Osteoblast (primary cell): Measurements from ENCODE around the gene MISP. TPM values are rescaled to one million over a fixed set of nuclear protein-coding genes. Genes with fewer than 3 reads are reported as not detected.

Experiments used
- DNase-seq: peaks from one replicate; pipeline ENCODE4 v3.0.0; 2011; ENCODE audit warnings: low spot score, mixed read lengths; ENCODE audit not compliant: insufficient read length; ENCODE audit errors: missing footprints
- H2AFZ ChIP-seq: 2 replicates; pipeline ENCODE4 v1.6.0; 2011; ENCODE audit warnings: mild to moderate bottlenecking, low read length
- H3K27ac ChIP-seq: 2 replicates; pipeline ENCODE4 v1.5.1; 2011; ENCODE audit warnings: mild to moderate bottlenecking, low read depth, low read length, moderate library complexity
- H3K27me3 ChIP-seq: 2 replicates; pipeline ENCODE4 v1.6.0; 2012; ENCODE audit warnings: mild to moderate bottlenecking, control low read depth, inconsistent platforms, low read length, moderate library complexity; ENCODE audit not compliant: insufficient read depth
- H3K36me3 ChIP-seq: 2 replicates; pipeline ENCODE4 v1.5.1; 2011; ENCODE audit warnings: mild to moderate bottlenecking, low read length, control low read depth, moderate library complexity; ENCODE audit not compliant: insufficient read depth
- H3K4me1 ChIP-seq: 2 replicates; pipeline ENCODE4 v1.5.1; 2011; ENCODE audit warnings: mild to moderate bottlenecking, low read length, control low read depth, moderate library complexity; ENCODE audit not compliant: insufficient read depth
- H3K4me2 ChIP-seq: 2 replicates; pipeline ENCODE4 v1.6.0; 2011; ENCODE audit warnings: mild to moderate bottlenecking, low read length; ENCODE audit not compliant: insufficient read depth
- H3K4me3 ChIP-seq: fragments of 200-600 bp; sonication (generic); 3 replicates; pipeline ENCODE4 v1.5.1; 2012; ENCODE audit warnings: mild to moderate bottlenecking, low read length, inconsistent platforms; ENCODE audit not compliant: insufficient read depth
- H3K79me2 ChIP-seq: 2 replicates; pipeline ENCODE4 v1.6.0; 2012; ENCODE audit warnings: mild to moderate bottlenecking, low read length, control low read depth, inconsistent platforms; ENCODE audit not compliant: insufficient read depth
- H3K9me3 ChIP-seq: 2 replicates; pipeline ENCODE4 v1.5.1; 2011; ENCODE audit warnings: low read depth, low read length, control low read depth
- H4K20me1 ChIP-seq: 2 replicates; pipeline ENCODE4 v1.6.0; 2012; ENCODE audit warnings: mild to moderate bottlenecking, low read length, control low read depth; ENCODE audit not compliant: insufficient read depth
- CTCF ChIP-seq: IDR thresholded peaks from 2 replicates; pipeline ENCODE4 v1.5.1; 2011; ENCODE audit warnings: mild to moderate bottlenecking, low read depth, low read length, moderate library complexity; ENCODE audit errors: extremely low read depth
- total RNA-seq: library from RNA; depleted of rRNA; stranded (reverse); fragments of >200 nt; gene quantifications from 2 replicates; pipeline ENCODE4 v1.2.3, GENCODE V29; 2012

MISP gene
- total RNA-seq, 1 donor, result 0.36 TPM

GRCh38 chr19:718991-719512, 31.9 kb upstream of the MISP start:
- Histone ChIP-seq H3K9me3 (no peaks in the 10 kb centered on the region), H3K4me1 (no peaks in the 10 kb centered on the region), H3K36me3 (no peaks in the 10 kb centered on the region), H3K79me2 (no peaks in the 10 kb centered on the region), H3K4me2 (no peak overlapping the region), H2AFZ (no peak overlapping the region), H4K20me1 (no peaks in the 10 kb centered on the region), H3K4me3 (no peak overlapping the region), H3K27ac (no peak overlapping the region), H3K27me3 (no peaks in the 10 kb centered on the region)
- peak; percentile 91 for DNase-seq
- TF ChIP-seq CTCF, result no peak

GRCh38 chr19:719636-720344, 31.1 kb upstream of the MISP start:
- Histone ChIP-seq H3K27me3 (no peaks in the 10 kb centered on the region), H3K79me2 (no peaks in the 10 kb centered on the region), H3K4me1 (no peaks in the 10 kb centered on the region), H3K4me3 (no peak overlapping the region), H4K20me1 (no peaks in the 10 kb centered on the region), H3K4me2 (no peak overlapping the region), H3K36me3 (no peaks in the 10 kb centered on the region), H3K9me3 (no peaks in the 10 kb centered on the region), H3K27ac (no peak overlapping the region), H2AFZ (no peak overlapping the region)
- peak; percentile 89 for DNase-seq
- TF ChIP-seq CTCF, result no peak

GRCh38 chr19:720345-721160, 30.4 kb upstream of the MISP start:
- no peaks in the 10 kb centered on the region for H3K4me1 ChIP-seq
- no peak overlapping the region for H3K4me3 ChIP-seq
- H3K79me2 ChIP-seq, result no peaks in the 10 kb centered on the region
- DNase-seq, result peak; percentile 77
- no peaks in the 10 kb centered on the region for H3K9me3 ChIP-seq
- no peaks in the 10 kb centered on the region for H3K36me3 ChIP-seq
- no peak overlapping the region for H3K27ac ChIP-seq
- H4K20me1 ChIP-seq, result no peaks in the 10 kb centered on the region
- H3K4me2 ChIP-seq, result no peak overlapping the region
- H3K27me3 ChIP-seq, result no peaks in the 10 kb centered on the region
- no peak for TF ChIP-seq CTCF
- H2AFZ ChIP-seq, result no peak overlapping the region

- peak; percentile 90 for DNase-seq
Observed at GRCh38 chr19:722553-723101, 28.3 kb upstream of the MISP start.

More at GRCh38 chr19:722553-723101, 28.3 kb upstream of the MISP start:
- H3K4me3 ChIP-seq, result no peak overlapping the region
- H3K4me2 ChIP-seq, result no peak overlapping the region
- no peaks in the 10 kb centered on the region for H3K27me3 ChIP-seq
- H3K4me1 ChIP-seq, result no peaks in the 10 kb centered on the region
- no peak overlapping the region for H3K27ac ChIP-seq
- no peaks in the 10 kb centered on the region for H4K20me1 ChIP-seq
- no peak overlapping the region for H2AFZ ChIP-seq
- TF ChIP-seq CTCF, result no peak
- no peaks in the 10 kb centered on the region for H3K36me3 ChIP-seq
- H3K79me2 ChIP-seq, result no peaks in the 10 kb centered on the region
- H3K9me3 ChIP-seq, result no peaks in the 10 kb centered on the region
